ENCODE measurements around the gene OTOA.

The OTOA gene

GRCh38 chr16:21694609-21695008 lies 30.8 kb downstream of the OTOA start:
- no peak for DNase-seq (ENCODE audit: extremely low read depth, low read depth)
- TF ChIP-seq CTCF (IDR thresholded peaks at IDR 0.05; ENCODE audit: low read depth, low read length), result no peak

- no peak for DNase-seq (ENCODE audit: extremely low read depth, low read depth)
- no peak for TF ChIP-seq CTCF (IDR thresholded peaks at IDR 0.05; ENCODE audit: low read depth, low read length)
Measured at GRCh38 chr16:21697032-21697431, 33.3 kb downstream of the OTOA start.

GRCh38 chr16:21698169-21699032 lies 34.6 kb downstream of the OTOA start:
- TF ChIP-seq CTCF (IDR thresholded peaks at IDR 0.05; ENCODE audit: low read depth, low read length), result no peak
- no peak for DNase-seq (ENCODE audit: extremely low read depth, low read depth)

GRCh38 chr16:21701271-21701670 lies 37.5 kb downstream of the OTOA start:
- DNase-seq (ENCODE audit: extremely low read depth, low read depth), result no peak
- no peak for TF ChIP-seq CTCF (IDR thresholded peaks at IDR 0.05; ENCODE audit: low read depth, low read length)

GRCh38 chr16:21702276-21702675 lies 38.5 kb downstream of the OTOA start:
- no peak for TF ChIP-seq CTCF (IDR thresholded peaks at IDR 0.05; ENCODE audit: low read depth, low read length)
- DNase-seq (ENCODE audit: extremely low read depth, low read depth), result no peak

GRCh38 chr16:21703156-21703555 lies 39.4 kb downstream of the OTOA start:
- no peak for DNase-seq (ENCODE audit: extremely low read depth, low read depth)
- no peak for TF ChIP-seq CTCF (IDR thresholded peaks at IDR 0.05; ENCODE audit: low read depth, low read length)

- TF ChIP-seq CTCF (IDR thresholded peaks at IDR 0.05; ENCODE audit: low read depth, low read length), result no peak
- no peak for DNase-seq (ENCODE audit: extremely low read depth, low read depth)
Measured at GRCh38 chr16:21703589-21704174, 39.9 kb downstream of the OTOA start.
